ENCODE results near the gene ATG4D.
"Not testable (repeated sequence)": the region's sequence is repeated elsewhere in the genome, so short reads cannot be mapped to it uniquely, and the experiment has no call there.

ATG4D gene

DNA sequence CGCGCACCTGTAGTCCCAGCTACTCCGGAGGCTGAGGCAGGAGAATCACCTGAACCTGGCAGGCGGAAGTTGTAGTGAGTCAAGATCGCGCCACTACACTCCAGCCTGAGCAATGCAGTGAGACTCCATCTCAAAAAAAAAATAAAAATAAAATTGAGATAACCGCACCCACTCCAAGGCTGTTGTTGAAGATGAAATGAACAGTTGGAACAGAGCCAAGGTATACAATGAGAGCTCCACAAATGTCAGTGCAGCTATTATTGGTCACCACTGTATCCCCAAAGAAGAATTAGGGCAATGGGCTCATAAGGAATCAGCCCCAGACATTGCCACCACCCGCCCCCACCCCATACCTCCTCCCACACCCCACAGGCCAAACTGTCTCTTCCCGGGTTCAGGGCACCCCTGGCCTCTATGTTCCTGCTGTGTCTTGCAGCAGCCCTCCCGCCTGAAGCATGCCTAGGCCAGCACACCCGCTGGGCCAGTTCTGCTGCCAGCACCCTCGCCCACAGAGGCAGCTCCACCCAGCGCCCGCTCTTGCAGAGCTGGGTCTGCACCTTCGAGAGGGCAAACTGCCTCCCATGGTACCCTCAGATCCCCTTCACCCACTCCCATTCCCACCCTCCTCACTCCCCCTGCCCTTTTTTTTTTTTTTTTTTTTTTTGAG, 22.9 kb upstream of the ATG4D start:
- DNase-seq, result no peak

DNA sequence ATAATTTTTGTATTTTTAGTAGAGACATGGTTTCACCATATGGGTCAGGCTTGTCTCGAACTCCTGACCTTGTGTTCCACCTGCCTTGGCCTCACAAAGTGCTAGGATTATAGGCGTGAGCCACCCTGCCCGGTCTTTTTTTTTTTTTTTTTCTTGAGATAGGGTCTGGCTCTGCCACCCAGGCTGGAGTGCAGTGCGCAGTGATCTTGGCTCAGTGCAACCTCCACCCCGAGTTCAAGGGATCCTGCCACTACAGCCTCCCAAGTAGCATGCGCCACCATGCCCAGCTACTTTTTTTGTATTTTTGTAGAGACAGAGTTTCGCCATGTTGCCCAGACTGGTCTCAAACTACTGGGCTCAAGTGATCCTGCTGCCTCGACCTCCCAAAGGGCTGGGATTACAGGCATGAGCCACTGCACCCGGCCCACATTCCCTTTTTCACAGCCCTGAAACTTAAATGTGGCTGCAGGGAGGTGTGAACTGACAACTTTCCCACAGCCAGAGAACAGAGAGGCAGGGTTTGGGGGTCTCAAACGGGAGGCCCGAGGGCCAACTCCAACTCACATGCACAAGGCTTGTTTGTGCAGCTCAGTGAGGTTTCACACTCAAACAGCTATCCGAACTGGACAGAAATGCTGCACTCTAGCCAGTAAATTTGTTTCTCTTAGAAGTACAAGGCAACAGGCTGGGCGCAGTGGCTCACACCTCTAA, 22.1 kb upstream of the ATG4D start:
- DNase-seq, result no peak

DNA sequence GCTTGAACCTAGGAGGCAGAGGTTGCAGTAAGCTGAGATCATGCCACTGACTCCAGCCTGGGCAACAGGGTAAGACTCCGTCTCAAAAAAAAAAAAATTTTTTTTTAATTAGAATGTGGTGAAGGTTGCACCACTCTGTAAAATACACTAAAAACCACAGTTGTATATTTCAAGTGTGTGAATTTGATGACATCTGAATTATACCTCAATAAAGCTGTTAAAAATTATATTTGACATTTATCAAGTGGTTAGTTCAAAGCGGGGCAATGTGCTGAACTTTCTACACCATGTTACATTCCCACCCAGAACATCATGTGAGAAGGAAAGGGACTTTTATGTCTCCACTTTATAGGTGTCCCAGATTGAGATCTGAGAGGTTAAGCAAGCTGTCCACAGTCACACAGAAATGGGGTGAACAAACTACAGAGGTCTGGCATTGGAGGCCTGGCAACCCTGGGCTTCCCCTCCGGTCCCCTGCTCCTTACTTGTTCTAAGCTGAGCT, 20.5 kb upstream of the ATG4D start:
- no peak for DNase-seq

DNA sequence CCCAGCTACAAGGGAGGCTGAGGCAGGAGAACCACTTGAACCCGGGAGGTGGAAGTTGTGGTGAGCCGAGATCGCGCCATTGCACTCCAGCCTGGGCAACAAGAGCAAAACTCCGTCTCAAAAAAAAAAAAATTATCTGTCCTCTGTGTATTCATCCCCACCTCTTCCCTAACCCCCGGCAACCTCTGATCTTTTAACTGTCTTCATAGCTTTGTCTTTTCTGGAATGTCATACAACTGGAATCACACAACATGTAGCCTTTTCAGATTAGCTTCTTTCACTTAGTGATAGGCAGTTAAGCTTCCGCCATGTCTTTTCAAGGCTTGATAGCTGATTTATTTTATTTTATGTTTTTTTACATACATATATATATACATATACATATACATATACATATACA, 18.1 kb upstream of the ATG4D start:
- DNase-seq, result no peak

DNA sequence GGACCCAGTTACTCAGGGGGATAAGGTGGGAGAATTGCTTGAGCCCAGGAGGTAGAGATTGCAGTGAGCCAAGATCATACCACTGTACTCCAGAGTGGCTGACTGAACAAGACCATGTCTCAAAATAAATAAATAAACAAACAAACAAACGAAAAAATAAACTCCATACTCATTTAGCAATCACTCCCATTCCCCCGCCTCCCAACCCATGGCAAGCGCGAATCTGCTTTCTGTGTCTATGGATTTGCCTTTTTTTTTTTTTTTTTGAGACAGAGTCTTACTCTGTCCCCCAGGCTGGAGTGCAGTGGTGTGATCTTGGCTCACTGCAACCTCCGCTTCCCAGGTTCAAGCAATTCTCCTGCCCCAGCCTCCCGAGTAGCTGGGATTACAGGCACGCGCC, 16.8 kb upstream of the ATG4D start:
- DNase-seq, result not testable (repeated sequence)

DNA sequence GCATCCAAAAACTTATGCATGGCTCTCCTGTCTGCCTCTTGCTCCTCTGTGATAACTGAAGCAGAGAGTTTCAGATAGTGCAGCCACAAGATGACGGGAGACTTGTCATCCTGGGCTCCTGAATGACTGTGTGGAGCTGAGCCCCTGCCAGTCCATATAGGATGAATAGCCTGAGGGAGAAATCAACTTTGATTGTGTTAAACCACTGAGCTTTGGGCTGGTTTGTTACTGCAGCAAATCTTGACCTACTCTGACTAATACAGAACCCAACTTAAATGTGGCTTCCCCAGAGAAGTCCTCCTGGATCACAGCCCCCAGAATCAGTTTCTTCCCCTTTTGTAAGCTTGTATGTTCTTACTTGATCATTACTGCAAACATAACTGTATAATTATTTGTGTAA, 11.2 kb upstream of the ATG4D start:
- DNase-seq, result no peak

DNA sequence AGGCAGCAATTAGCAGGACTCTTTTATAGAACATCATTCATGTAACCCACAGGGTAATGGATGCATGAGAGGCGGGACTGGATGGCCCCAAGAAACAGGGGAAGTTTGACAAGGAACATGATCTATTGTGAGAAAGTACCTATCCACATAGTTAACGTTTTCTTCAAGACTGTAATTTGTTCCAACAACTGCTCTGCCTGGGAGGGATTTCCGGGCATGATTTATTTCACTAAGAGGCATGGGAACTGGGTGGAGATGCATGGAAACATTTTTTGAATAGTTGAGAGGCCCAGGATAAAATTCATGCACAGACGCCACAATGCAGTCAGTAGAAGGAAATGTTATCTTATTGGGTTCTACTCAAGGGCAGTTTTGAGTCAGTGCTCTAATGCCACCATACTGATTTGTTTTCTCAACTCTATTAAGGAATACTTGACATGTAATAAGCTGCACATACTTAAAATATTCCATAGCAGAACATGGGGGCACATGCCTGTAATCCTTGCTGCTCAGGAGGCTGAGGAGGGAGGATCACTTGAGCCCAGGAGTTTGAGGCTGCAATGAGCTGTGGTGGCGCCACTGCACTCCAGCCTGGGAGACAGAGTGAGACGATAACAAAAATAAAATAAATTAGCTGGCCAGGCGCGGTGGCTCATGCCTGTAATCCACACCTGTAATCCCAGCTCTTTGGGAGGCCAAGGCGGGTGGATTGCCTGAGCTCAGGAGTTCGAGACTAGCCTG, 9.9 kb upstream of the ATG4D start:
- no peak for DNase-seq

DNA sequence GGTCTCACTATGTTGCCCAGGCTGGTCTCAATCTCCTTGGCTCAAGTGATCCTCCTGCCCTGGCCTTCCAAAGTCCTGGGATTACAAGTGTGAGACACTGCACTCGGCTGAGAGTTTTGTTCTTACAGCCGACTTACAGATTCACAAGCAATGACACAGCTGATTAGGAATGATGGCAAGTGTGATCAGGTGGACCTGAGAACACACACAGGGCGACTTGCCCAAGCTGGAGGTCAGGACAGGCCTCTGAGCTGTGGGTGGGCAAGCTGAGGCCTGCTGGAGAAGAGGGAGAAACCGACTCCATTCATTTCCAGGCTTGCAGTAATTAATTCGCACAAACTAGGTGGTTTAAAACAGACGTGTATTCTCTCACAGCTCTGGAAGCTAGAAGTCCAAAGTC, 8.1 kb upstream of the ATG4D start:
- no peak for DNase-seq

DNA sequence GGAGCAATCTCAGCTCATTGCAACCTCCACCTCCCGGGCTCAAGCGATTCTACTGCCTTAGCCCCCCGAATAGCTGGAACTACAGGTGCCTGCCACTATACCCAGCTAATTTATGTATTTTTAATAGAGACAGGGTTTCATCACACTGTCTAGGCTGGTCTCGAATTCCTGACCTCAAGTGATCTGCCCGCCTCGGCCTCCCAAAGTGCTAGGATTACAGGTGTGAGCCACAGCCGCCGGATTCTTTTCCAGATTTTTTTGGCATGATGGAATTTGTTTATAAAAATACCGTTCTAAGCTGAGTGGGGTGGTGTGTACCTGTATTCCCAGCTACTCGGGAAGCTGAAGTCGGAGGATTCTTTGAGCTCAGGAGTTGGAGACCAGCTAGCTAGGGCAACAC, 6.0 kb upstream of the ATG4D start:
- DNase-seq, result no peak

DNA sequence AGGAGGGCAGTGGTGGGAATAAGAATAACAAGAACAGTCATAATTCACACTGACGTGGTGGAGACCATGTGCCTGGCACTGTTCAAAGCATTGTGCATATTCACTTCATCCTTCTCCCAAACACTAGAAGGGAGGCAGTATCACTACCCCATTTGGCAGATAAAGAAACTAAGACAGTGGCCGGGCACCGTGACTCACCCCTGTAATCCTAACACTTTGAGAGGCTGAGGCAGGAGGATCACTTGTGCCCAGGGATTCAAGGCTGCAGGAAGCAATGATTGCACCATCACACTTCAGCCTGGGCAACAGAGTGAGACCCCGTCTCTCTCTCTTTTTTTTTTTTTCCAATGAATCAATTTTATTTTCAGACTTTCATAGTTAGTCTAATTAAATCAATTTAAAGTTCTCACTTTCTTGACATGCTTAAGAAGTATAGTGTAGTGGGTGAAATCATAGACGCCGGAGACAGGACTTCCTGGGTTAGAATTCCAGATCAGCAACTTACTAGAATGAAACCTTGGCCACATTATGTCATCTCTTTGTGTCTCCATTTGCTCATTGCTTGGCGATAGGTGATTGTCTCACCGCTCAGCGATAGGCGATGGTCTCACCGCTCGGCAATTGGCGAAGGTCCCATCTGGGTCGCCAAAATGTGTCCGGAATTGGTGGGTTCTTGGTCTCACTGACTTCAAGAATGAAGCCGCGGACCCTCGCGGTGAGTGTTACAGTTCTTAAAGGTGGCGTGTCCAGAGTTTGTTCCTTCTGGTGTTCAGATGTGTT, 5.3 kb upstream of the ATG4D start:
- DNase-seq, result no peak

DNA sequence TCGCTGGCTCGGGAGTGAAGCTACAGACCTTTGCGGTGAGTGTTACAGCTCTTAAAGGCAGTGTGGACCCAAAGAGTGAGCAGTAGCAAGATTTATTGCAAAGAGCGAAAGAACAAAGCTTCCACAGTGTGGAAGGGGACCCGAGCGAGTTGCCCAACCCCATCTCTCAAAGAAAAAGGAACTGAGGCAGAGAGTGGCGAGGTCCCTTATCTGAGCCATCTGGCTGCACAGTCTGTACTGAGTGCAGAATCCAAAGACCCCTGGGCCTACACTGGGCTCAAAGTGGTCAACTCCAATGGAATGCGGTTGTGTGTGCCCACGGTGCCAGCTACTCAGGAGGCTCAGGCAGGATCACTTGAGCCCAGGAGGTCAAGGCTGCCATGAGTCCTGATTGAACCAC, 4.7 kb upstream of the ATG4D start:
- not testable (repeated sequence) for DNase-seq

DNA sequence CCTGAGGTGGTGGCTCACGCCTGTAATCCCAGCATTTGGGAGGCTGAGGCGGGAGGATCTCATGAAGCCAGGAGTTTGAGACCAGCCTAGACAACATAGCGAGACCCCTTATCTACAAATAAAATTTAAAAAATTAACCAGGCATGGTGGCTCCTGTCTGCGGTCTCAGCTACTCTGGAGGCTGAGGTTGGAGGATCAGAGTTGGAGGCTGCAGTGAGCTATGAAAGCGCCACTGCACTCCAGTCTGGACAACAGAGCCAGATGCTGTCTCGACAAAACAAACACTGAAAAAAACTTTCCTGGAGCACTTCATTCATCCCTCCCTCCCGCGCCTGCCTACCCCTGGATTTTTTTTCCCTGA, 665 bp upstream of the ATG4D start:
- no peak for DNase-seq

DNA sequence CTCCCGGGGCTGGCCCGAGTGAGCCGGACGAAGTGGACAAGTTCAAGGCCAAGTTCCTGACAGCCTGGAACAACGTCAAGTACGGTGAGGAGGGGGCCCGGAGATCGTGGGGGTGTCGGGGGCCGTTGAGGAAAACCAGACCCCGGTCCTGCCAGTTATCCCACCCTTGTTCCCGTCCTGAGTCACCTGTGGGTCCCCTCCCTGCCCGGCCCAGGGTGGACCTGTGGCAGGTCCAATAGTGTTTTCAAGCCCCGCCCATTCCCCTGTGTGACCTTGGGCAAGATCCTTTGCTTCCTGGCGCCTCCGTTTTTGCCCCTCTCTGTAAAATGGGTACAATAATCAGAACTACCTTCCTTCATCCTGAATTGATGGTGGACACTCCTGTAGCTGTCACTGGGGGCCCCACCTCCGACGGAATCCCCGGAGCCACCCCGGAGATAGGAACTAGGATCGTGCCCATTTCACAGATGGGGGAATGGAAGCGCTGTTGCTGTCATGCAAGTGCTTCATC, 593 bp downstream of the ATG4D start:
- no peak for DNase-seq

DNA sequence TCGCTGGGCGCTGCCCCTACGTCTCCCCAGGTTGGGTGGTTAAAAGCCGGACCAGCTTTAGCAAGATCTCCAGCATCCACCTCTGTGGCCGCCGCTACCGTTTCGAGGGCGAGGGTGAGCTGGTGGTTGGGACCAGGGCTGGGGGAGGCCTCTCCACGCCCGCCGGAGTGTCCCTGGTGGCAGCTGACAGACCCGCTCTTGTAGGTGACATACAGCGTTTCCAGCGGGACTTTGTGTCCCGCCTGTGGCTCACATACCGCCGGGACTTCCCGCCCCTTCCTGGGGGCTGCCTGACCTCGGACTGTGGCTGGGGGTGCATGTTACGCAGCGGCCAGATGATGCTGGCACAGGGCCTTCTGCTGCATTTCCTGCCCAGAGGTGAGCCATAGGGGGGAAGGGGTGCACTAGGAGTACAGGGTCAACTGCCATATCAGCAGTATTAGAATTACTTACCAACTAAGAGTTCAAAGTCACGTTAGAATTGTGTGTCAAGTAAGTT, 1.1 kb downstream of the ATG4D start:
- DNase-seq, result no peak

DNA sequence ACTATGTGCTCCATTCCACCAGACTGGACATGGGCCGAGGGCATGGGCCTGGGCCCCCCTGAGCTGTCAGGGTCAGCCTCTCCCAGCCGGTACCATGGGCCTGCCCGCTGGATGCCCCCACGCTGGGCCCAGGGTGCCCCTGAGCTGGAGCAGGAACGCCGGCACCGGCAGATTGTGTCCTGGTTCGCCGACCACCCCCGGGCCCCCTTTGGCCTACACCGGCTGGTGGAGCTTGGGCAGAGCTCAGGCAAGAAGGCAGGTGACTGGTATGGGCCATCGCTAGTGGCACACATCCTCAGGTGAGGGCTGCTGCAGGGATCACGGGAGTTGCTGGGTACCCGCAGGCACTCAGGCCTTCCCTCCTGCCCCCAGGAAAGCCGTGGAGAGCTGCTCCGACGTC, 3.1 kb downstream of the ATG4D start:
- DNase-seq, result no peak

DNA sequence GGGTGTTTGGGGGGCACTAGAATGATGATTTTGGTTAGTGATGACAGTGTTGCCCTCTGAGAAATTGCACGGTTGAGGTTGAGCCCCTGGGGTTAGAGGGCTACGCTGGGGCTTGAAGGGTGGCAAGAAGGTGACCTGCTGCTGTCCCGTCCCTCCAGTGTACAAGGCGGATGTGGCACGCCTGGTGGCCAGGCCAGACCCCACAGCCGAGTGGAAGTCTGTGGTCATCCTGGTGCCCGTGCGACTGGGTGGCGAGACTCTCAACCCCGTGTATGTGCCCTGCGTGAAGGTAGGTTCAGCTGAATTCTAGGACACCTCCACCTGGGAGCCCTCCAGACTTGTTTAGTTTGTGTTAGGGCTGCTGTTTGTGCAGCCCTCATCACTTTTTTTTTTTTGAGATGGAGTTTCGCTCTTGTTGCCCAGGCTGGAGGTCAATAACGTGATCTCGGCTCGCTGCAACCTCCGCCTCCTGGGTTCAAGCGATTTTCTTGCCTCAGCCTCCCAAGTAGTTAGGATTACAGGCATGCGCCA, 5.1 kb downstream of the ATG4D start:
- no peak for DNase-seq

DNA sequence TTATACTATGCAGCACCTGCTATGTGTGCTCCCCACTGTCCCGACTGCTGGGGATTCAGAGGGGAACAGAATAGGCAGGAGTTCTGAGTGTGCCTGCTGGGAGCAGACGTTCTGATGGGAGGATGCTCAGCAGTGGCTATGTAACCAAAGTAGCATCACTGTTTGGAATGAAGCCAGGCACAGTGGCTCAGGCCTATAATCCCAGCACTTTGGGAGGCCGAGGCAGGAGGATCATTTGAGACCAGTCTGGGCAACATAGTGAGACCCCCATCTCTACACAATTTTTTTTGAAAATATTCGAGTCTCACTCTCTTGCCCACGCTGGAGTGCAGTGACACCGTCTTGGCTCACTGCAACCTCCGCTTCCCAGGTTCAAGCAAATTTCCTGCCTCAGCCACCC, 6.0 kb downstream of the ATG4D start:
- DNase-seq, result no peak

DNA sequence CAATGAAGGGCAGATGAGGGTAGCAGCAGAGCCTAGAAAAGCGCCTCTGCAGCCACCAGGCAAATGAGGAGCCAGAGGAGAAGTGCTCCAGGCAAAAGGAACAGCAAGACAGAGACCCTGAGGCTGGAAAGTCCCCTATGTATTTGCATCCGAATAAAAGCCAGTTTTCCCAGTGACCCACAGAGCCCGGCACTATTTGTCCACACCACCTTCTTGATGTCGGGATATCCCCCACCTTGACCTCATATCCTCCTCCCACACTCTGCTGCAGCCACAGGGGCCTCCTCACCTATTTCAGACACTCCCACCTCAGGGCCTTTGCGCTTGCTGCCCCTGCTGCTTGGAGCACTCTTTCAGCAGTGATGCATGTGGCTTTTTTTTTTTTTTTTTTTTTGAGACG, 6.6 kb downstream of the ATG4D start:
- DNase-seq, result no peak

DNA sequence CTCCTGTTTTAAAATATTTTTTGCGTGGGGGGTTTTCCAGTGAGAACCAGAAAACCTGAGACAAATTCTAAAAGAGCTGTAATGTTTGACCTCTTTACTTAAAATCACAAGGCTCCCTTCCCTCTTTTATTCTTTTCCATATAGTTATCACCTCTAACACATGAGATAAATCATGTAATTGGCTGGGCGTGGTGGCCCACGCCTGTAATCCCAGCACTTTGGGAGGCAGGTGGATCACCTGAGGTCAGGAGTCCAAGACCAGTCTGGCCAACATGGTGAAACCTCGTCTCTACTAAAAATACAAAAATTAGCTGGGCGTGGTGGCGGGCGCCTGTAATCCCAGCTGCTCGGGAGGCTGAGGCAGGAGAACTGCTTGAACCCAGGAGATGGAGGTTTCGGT, 7.3 kb downstream of the ATG4D start:
- not testable (repeated sequence) for DNase-seq

DNA sequence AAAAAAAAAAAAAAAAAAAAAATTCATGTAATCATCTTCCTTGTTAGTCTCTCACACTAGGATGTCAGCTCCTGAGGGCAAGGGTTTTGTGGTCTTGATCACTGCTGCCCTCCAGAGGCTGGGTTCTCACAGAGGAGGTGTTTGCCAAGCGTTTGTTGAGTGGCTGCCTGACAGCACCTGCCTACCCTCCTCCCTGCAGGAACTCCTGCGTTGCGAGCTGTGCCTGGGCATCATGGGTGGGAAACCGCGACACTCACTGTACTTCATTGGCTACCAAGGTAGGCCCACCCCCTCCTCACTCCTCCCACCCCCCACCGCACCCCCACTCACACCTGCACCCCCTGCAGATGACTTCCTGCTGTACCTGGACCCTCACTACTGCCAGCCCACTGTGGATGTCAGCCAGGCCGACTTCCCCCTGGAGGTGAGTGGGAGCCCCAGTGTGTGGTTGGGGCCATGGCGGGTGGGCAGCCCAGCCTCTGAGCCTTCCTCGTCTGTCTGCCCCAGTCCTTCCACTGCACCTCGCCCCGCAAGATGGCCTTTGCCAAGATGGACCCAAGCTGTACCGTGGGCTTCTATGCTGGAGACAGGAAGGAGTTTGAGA, 8.1 kb downstream of the ATG4D start:
- DNase-seq, result no peak

DNA sequence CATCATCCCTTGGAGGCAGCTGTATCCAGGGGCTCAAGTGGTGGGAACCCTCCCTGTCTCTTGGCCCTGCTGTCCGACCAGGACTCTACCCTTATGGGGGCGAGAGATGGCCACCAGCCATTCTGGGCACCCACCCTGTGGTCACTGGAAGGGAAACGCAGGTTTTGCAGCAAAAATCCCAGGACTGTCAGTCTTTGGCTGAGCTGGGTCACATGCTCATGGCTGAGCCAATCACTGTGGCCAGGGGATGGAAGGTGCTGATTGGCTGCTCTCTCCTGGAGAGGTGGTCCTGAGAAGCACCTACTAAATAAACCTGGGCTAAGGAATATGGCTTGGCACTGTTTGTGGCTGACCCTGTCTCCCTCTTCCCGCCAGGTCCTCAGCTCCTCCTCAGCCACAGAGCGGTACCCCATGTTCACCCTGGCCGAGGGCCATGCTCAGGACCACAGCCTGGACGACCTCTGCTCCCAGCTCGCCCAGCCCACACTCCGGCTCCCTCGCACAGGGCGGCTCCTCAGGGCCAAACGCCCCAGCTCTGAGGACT, 8.9 kb downstream of the ATG4D start:
- DNase-seq, result no peak

Data from NCI-H510A (cell line).